ENCODE measurements around the gene TMEM35A.

DNA sequence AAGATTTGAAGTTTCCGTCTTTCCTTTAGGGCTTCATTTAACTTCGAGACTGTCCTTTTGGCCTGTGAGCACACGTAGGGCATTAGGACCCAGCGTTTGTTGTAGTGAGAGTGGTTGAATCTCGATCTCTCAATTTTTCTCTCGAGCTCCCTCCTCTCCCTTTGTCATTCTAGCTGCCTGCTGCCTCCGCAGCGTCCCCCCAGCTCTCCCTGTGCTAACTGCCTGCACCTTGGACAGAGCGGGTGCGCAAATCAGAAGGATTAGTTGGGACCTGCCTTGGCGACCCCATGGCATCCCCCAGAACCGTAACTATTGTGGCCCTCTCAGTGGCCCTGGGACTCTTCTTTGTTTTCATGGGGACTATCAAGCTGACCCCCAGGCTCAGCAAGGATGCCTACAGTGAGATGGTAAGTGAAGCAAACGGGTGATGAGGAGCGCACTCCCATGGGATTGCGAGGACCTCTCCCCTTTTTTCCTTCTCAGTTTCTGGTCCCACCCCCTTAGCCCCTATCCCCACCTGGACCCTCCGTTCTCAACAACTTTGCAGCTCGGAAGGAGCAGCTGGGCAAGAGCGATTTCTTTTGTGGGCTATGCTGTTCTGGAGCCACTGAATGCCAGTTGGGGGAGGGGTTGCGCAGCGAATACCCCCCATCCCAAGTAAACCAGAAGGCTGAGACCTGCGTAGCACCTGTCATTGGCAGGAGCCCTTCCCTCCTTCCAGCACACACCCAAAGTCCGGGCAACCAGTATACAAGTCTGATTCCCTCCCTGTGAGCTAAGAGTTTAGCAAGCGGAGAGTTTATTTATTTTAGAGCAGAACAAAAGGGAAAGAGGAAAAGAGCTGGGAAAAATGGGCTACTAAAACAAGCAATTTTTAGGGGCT, at the start of gene TMEM35A:
- TF ChIP-seq, protein P1, sequence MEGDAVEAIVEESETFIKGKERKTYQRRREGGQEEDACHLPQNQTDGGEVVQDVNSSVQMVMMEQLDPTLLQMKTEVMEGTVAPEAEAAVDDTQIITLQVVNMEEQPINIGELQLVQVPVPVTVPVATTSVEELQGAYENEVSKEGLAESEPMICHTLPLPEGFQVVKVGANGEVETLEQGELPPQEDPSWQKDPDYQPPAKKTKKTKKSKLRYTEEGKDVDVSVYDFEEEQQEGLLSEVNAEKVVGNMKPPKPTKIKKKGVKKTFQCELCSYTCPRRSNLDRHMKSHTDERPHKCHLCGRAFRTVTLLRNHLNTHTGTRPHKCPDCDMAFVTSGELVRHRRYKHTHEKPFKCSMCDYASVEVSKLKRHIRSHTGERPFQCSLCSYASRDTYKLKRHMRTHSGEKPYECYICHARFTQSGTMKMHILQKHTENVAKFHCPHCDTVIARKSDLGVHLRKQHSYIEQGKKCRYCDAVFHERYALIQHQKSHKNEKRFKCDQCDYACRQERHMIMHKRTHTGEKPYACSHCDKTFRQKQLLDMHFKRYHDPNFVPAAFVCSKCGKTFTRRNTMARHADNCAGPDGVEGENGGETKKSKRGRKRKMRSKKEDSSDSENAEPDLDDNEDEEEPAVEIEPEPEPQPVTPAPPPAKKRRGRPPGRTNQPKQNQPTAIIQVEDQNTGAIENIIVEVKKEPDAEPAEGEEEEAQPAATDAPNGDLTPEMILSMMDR (conservative IDR thresholded peaks at IDR 0.05): no peak
- no peak for TF ChIP-seq EZH2 (IDR thresholded peaks at IDR 0.05; ENCODE audit: low read depth)
